GM23338 (cell line): Measurements from ENCODE around the gene DPP9. TPM values are rescaled to one million over a fixed set of nuclear protein-coding genes. Genes with fewer than 3 reads are reported as not detected.

ENCODE experiments used
- ATAC-seq: fragments of 200-7000 bp; cut with Tn5 transposase; 3 replicates; pipeline ENCODE4 v1.9.1; 2020
- DNase-seq: peaks from one replicate; pipeline ENCODE4 v3.0.0-alpha.2; 2015; ENCODE audit warnings: low spot score
- H2AFZ ChIP-seq: fragments of 200-600 bp; sonication (generic); 2 replicates; pipeline ENCODE4 v1.8.0; 2016; ENCODE audit warnings: antibody characterized with exemption, mild to moderate bottlenecking, moderate library complexity
- H3F3A ChIP-seq: fragments of 200-600 bp; sonication (generic); replicated peaks from 2 replicates; pipeline ENCODE4 v1.8.0; 2017; ENCODE audit warnings: antibody characterized with exemption, mixed run types, low read depth
- H3K27ac ChIP-seq: fragments of 200-600 bp; sonication (generic); 2 replicates; pipeline ENCODE4 v1.6.1; 2016; ENCODE audit warnings: low read depth
- H3K27me3 ChIP-seq: fragments of 200-600 bp; sonication (generic); 2 replicates; pipeline ENCODE4 v1.8.0; 2016; ENCODE audit warnings: mild to moderate bottlenecking, mixed run types, moderate library complexity; ENCODE audit not compliant: insufficient read depth
- H3K36me3 ChIP-seq: fragments of 200-600 bp; sonication (generic); 2 replicates; pipeline ENCODE4 v1.8.0; 2016; ENCODE audit warnings: mild to moderate bottlenecking; ENCODE audit not compliant: insufficient read depth
- H3K4me1 ChIP-seq: fragments of 200-600 bp; sonication (generic); 2 replicates; pipeline ENCODE4 v1.8.0; 2016; ENCODE audit warnings: mild to moderate bottlenecking, moderate library complexity; ENCODE audit not compliant: insufficient read depth
- H3K4me2 ChIP-seq: fragments of 200-600 bp; sonication (generic); 2 replicates; pipeline ENCODE4 v1.7.1; 2017; ENCODE audit warnings: mixed run types
- H3K4me3 ChIP-seq: fragments of 200-600 bp; sonication (generic); 2 replicates; pipeline ENCODE4 v1.6.1; 2016; ENCODE audit warnings: mixed run types
- H3K79me2 ChIP-seq: fragments of 200-600 bp; sonication (generic); replicated peaks from 2 replicates; pipeline ENCODE4 v1.8.0; 2017; ENCODE audit warnings: mild to moderate bottlenecking; ENCODE audit not compliant: insufficient read depth
- H3K9me2 ChIP-seq: fragments of 200-600 bp; sonication (generic); 2 replicates; pipeline ENCODE4 v1.8.0; 2017; ENCODE audit not compliant: insufficient read depth
- H4K20me1 ChIP-seq: fragments of 200-600 bp; sonication (generic); replicated peaks from 2 replicates; pipeline ENCODE4 v1.8.0; 2017; ENCODE audit warnings: mild to moderate bottlenecking; ENCODE audit not compliant: insufficient read depth
- H3K27ac Mint-ChIP-seq: 2 replicates; pipeline ENCODE4 v1.8.0; 2020; ENCODE audit warnings: inconsistent platforms, mild to moderate bottlenecking, moderate library complexity, mixed read lengths
- H3K27me3 Mint-ChIP-seq: 3 replicates; pipeline ENCODE4 v1.8.0; 2022; ENCODE audit warnings: low read depth, mild to moderate bottlenecking, moderate library complexity, mixed read lengths, inconsistent platforms; ENCODE audit not compliant: insufficient read depth, poor library complexity
- H3K36me3 Mint-ChIP-seq: 3 replicates; pipeline ENCODE4 v1.8.0; 2021; ENCODE audit warnings: low read depth, mild to moderate bottlenecking, inconsistent platforms, moderate library complexity, mixed read lengths
- H3K4me1 Mint-ChIP-seq: 3 replicates; pipeline ENCODE4 v1.8.0; 2020; ENCODE audit warnings: mild to moderate bottlenecking, inconsistent platforms, mixed read lengths
- H3K4me3 Mint-ChIP-seq: 3 replicates; pipeline ENCODE4 v1.8.0; 2021; ENCODE audit warnings: moderate library complexity, mild to moderate bottlenecking, inconsistent platforms, mixed read lengths
- H3K9me3 Mint-ChIP-seq: 3 replicates; pipeline ENCODE4 v1.8.0; 2020; ENCODE audit warnings: moderate library complexity, mild to moderate bottlenecking, inconsistent platforms, mixed read lengths
- CREB1 ChIP-seq: fragments of 250-450 bp; sonication (Bioruptor Pico); IDR thresholded peaks from 2 replicates; pipeline ENCODE4 v1.5.0; 2020; ENCODE audit warnings: low read depth, mild to moderate bottlenecking, moderate library complexity
- EZH2 ChIP-seq: fragments of 200-600 bp; sonication (generic); IDR thresholded peaks from one replicate; pipeline ENCODE4 v1.8.0; 2017; ENCODE audit warnings: antibody characterized with exemption, mild to moderate bottlenecking, low read depth; ENCODE audit not compliant: unreplicated experiment
- EZH2phosphoT487 ChIP-seq: fragments of 200-600 bp; sonication (generic); IDR thresholded peaks from one replicate; pipeline ENCODE4 v1.8.1; 2018; ENCODE audit warnings: antibody characterized with exemption; ENCODE audit not compliant: unreplicated experiment
- STAT1 ChIP-seq: IDR thresholded peaks from one replicate; pipeline ENCODE4 v1.6.1; 2016; ENCODE audit warnings: antibody characterized with exemption; ENCODE audit not compliant: unreplicated experiment
- ZNF462 ChIP-seq: fragments of 250-450 bp; sonication (Bioruptor Pico); IDR thresholded peaks from 2 replicates; pipeline ENCODE4 v1.5.0; 2020; ENCODE audit warnings: mild to moderate bottlenecking, moderate library complexity
- polyA plus RNA-seq: library from polyadenylated mRNA; unstranded; fragments of >200 nt; fragmentation: Nextera tagmentation; extraction: Ambion mirVana; gene quantifications from 2 replicates; pipeline ENCODE4 v1.2.1, GENCODE V29; 2016
- total RNA-seq: library from RNA; depleted of rRNA; stranded (reverse); fragments of >200 nt; shearing (Covaris generic); gene quantifications from 2 replicates; pipeline ENCODE4 v1.2.3, GENCODE V29; 2014
- TF ChIP-seq, protein P1 (sequence below): IDR thresholded peaks from 2 replicates; pipeline ENCODE4 v1.6.1; 2016; ENCODE audit warnings: antibody characterized with exemption

DPP9 gene
- total and polyA plus RNA-seq, 2 experiments from 2014 or later = 19.5 to 49.2 TPM

DNA sequence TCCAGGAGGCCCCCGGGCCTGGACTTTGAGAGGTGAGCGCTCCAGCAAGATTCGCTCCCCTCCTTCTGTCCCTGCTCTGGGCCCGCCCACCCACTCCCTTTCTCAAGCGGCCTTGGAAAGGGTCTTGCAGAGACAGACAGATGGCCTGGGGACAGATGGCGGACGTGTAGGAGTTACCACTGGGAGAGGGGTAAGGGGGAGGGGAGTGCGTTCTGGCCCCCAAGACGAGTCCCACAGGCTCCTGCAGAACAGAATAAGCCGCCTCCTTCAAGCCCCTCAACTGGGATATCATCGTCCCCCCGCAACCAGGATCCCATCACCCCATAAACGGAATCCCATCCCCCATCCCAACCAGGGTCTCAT, 87.9 kb downstream of the DPP9 start:
- peak; percentile 1; the same call in 2 of the 3 replicates for ATAC-seq

More for the DNA sequence above, 87.9 kb downstream of the DPP9 start:
- no peaks in the 10 kb centered on the region for H3K36me3 ChIP-seq
- DNase-seq = peak; percentile 49
- no peak overlapping the region for H3K27ac ChIP-seq
- H3F3A ChIP-seq = peaks cover 11% of the 10 kb centered on the region
- Mint-ChIP-seq H3K27ac (no peak overlapping the region), H3K4me3 (peak overlapping the region; percentile 75), H3K36me3 (no peaks in the 10 kb centered on the region; the same call in 2 of the 3 replicates), H3K27me3 (peaks cover 26% of the 10 kb centered on the region), H3K9me3 (no peaks in the 10 kb centered on the region; the same call in 2 of the 3 replicates), H3K4me1 (peaks cover 9% of the 10 kb centered on the region)
- H3K4me2 ChIP-seq = peak overlapping the region; percentile 96
- peak overlapping the region; percentile 86 for H3K4me3 ChIP-seq
- H3K9me2 ChIP-seq = no peaks in the 10 kb centered on the region
- peaks cover 18% of the 10 kb centered on the region for H3K27me3 ChIP-seq
- peaks cover 5% of the 10 kb centered on the region; the same call in 1 of the 2 replicates for H3K4me1 ChIP-seq
- peak overlapping the region; percentile 97 for H2AFZ ChIP-seq
- TF ChIP-seq STAT1 = no peak
- no peak for TF ChIP-seq ZNF462 (CRISPR knock-in tag)
- TF ChIP-seq, protein P1, sequence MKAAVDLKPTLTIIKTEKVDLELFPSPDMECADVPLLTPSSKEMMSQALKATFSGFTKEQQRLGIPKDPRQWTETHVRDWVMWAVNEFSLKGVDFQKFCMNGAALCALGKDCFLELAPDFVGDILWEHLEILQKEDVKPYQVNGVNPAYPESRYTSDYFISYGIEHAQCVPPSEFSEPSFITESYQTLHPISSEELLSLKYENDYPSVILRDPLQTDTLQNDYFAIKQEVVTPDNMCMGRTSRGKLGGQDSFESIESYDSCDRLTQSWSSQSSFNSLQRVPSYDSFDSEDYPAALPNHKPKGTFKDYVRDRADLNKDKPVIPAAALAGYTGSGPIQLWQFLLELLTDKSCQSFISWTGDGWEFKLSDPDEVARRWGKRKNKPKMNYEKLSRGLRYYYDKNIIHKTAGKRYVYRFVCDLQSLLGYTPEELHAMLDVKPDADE = no peak
- no peak for TF ChIP-seq CREB1
- TF ChIP-seq EZH2 = no peak
- no peak for TF ChIP-seq EZH2phosphoT487
- H3K79me2 ChIP-seq = no peaks in the 10 kb centered on the region
- H4K20me1 ChIP-seq = no peaks in the 10 kb centered on the region
